GM23338 (cell line): ENCODE results near the gene LCN10. TPM values are rescaled to one million over a fixed set of nuclear protein-coding genes. Genes with fewer than 3 reads are reported as not detected.

ENCODE experiments used
- ATAC-seq: fragments of 200-7000 bp; cut with Tn5 transposase; 3 replicates; pipeline ENCODE4 v1.9.1; 2020
- DNase-seq: peaks from one replicate; pipeline ENCODE4 v3.0.0-alpha.2; 2015; ENCODE audit warnings: low spot score
- H2AFZ ChIP-seq: fragments of 200-600 bp; sonication (generic); 2 replicates; pipeline ENCODE4 v1.8.0; 2016; ENCODE audit warnings: antibody characterized with exemption, mild to moderate bottlenecking, moderate library complexity
- H3F3A ChIP-seq: fragments of 200-600 bp; sonication (generic); replicated peaks from 2 replicates; pipeline ENCODE4 v1.8.0; 2017; ENCODE audit warnings: antibody characterized with exemption, mixed run types, low read depth
- H3K27ac ChIP-seq: fragments of 200-600 bp; sonication (generic); 2 replicates; pipeline ENCODE4 v1.6.1; 2016; ENCODE audit warnings: low read depth
- H3K27me3 ChIP-seq: fragments of 200-600 bp; sonication (generic); 2 replicates; pipeline ENCODE4 v1.8.0; 2016; ENCODE audit warnings: mild to moderate bottlenecking, mixed run types, moderate library complexity; ENCODE audit not compliant: insufficient read depth
- H3K36me3 ChIP-seq: fragments of 200-600 bp; sonication (generic); 2 replicates; pipeline ENCODE4 v1.8.0; 2016; ENCODE audit warnings: mild to moderate bottlenecking; ENCODE audit not compliant: insufficient read depth
- H3K4me1 ChIP-seq: fragments of 200-600 bp; sonication (generic); 2 replicates; pipeline ENCODE4 v1.8.0; 2016; ENCODE audit warnings: mild to moderate bottlenecking, moderate library complexity; ENCODE audit not compliant: insufficient read depth
- H3K4me2 ChIP-seq: fragments of 200-600 bp; sonication (generic); 2 replicates; pipeline ENCODE4 v1.7.1; 2017; ENCODE audit warnings: mixed run types
- H3K4me3 ChIP-seq: fragments of 200-600 bp; sonication (generic); 2 replicates; pipeline ENCODE4 v1.6.1; 2016; ENCODE audit warnings: mixed run types
- H3K79me2 ChIP-seq: fragments of 200-600 bp; sonication (generic); replicated peaks from 2 replicates; pipeline ENCODE4 v1.8.0; 2017; ENCODE audit warnings: mild to moderate bottlenecking; ENCODE audit not compliant: insufficient read depth
- H3K9me2 ChIP-seq: fragments of 200-600 bp; sonication (generic); 2 replicates; pipeline ENCODE4 v1.8.0; 2017; ENCODE audit not compliant: insufficient read depth
- H4K20me1 ChIP-seq: fragments of 200-600 bp; sonication (generic); replicated peaks from 2 replicates; pipeline ENCODE4 v1.8.0; 2017; ENCODE audit warnings: mild to moderate bottlenecking; ENCODE audit not compliant: insufficient read depth
- H3K27ac Mint-ChIP-seq: 2 replicates; pipeline ENCODE4 v1.8.0; 2020; ENCODE audit warnings: inconsistent platforms, mild to moderate bottlenecking, moderate library complexity, mixed read lengths
- H3K27me3 Mint-ChIP-seq: 3 replicates; pipeline ENCODE4 v1.8.0; 2022; ENCODE audit warnings: low read depth, mild to moderate bottlenecking, moderate library complexity, mixed read lengths, inconsistent platforms; ENCODE audit not compliant: insufficient read depth, poor library complexity
- H3K36me3 Mint-ChIP-seq: 3 replicates; pipeline ENCODE4 v1.8.0; 2021; ENCODE audit warnings: low read depth, mild to moderate bottlenecking, inconsistent platforms, moderate library complexity, mixed read lengths
- H3K4me1 Mint-ChIP-seq: 3 replicates; pipeline ENCODE4 v1.8.0; 2020; ENCODE audit warnings: mild to moderate bottlenecking, inconsistent platforms, mixed read lengths
- H3K4me3 Mint-ChIP-seq: 3 replicates; pipeline ENCODE4 v1.8.0; 2021; ENCODE audit warnings: moderate library complexity, mild to moderate bottlenecking, inconsistent platforms, mixed read lengths
- H3K9me3 Mint-ChIP-seq: 3 replicates; pipeline ENCODE4 v1.8.0; 2020; ENCODE audit warnings: moderate library complexity, mild to moderate bottlenecking, inconsistent platforms, mixed read lengths
- CREB1 ChIP-seq: fragments of 250-450 bp; sonication (Bioruptor Pico); IDR thresholded peaks from 2 replicates; pipeline ENCODE4 v1.5.0; 2020; ENCODE audit warnings: low read depth, mild to moderate bottlenecking, moderate library complexity
- EZH2 ChIP-seq: fragments of 200-600 bp; sonication (generic); IDR thresholded peaks from one replicate; pipeline ENCODE4 v1.8.0; 2017; ENCODE audit warnings: antibody characterized with exemption, mild to moderate bottlenecking, low read depth; ENCODE audit not compliant: unreplicated experiment
- JUNB ChIP-seq: IDR thresholded peaks from one replicate; pipeline ENCODE4 v1.6.1; 2016; ENCODE audit warnings: antibody characterized with exemption; ENCODE audit not compliant: unreplicated experiment
- POLR2AphosphoS5 ChIP-seq: IDR thresholded peaks from 2 replicates; pipeline ENCODE4 v1.6.1; 2016; ENCODE audit warnings: antibody characterized with exemption, low read depth
- STAT1 ChIP-seq: IDR thresholded peaks from one replicate; pipeline ENCODE4 v1.6.1; 2016; ENCODE audit warnings: antibody characterized with exemption; ENCODE audit not compliant: unreplicated experiment
- ZNF114 ChIP-seq: fragments of 250-450 bp; sonication (Bioruptor Pico); IDR thresholded peaks from 2 replicates; pipeline ENCODE4 v1.5.0; 2020; ENCODE audit warnings: mild to moderate bottlenecking, moderate library complexity
- ZNF331 ChIP-seq: fragments of 250-450 bp; sonication (Bioruptor Pico); IDR thresholded peaks from 2 replicates; pipeline ENCODE4 v1.5.0; 2020; ENCODE audit warnings: low read depth, mild to moderate bottlenecking, moderate library complexity
- polyA plus RNA-seq: library from polyadenylated mRNA; unstranded; fragments of >200 nt; fragmentation: Nextera tagmentation; extraction: Ambion mirVana; gene quantifications from 2 replicates; pipeline ENCODE4 v1.2.1, GENCODE V29; 2016
- total RNA-seq: library from RNA; depleted of rRNA; stranded (reverse); fragments of >200 nt; shearing (Covaris generic); gene quantifications from 2 replicates; pipeline ENCODE4 v1.2.3, GENCODE V29; 2014
- TF ChIP-seq, protein P1 (sequence below): fragments of 250-450 bp; sonication (Bioruptor Pico); IDR thresholded peaks from 2 replicates; pipeline ENCODE4 v1.5.0; 2020; ENCODE audit warnings: mild to moderate bottlenecking, moderate library complexity

LCN10 gene
- total and polyA plus RNA-seq, 2 experiments from 2014 or later: 0.45 to 0.74 TPM

- peaks cover 21% of the 10 kb centered on the region for H3K4me1 Mint-ChIP-seq
- Histone ChIP-seq H3K36me3 (peaks cover 22% of the 10 kb centered on the region), H3K4me1 (peaks cover 9% of the 10 kb centered on the region; the same call in 1 of the 2 replicates), H2AFZ (no peak overlapping the region), H3K4me3 (no peak overlapping the region), H3K27me3 (peaks cover 14% of the 10 kb centered on the region), H3F3A (peaks cover 50% of the 10 kb centered on the region), H3K9me2 (no peaks in the 10 kb centered on the region), H3K27ac (no peak overlapping the region), H3K4me2 (no peak overlapping the region; the same call in 1 of the 2 replicates), H3K79me2 (peaks cover 26% of the 10 kb centered on the region), H4K20me1 (peaks cover 31% of the 10 kb centered on the region)
- DNase-seq (no peak), ATAC-seq (no peak)
- H3K36me3 Mint-ChIP-seq: peaks cover 50% of the 10 kb centered on the region
- H3K4me3 Mint-ChIP-seq: no peak overlapping the region; the same call in 2 of the 3 replicates
- H3K27me3 Mint-ChIP-seq: peaks cover 32% of the 10 kb centered on the region
- no peaks in the 10 kb centered on the region for H3K9me3 Mint-ChIP-seq
- TF ChIP-seq CREB1 (CRISPR knock-in tag) (no peak), ZNF114 (no peak), EZH2 (no peak), JUNB (no peak), POLR2AphosphoS5 (peak; percentile 32)
- TF ChIP-seq, protein P1, sequence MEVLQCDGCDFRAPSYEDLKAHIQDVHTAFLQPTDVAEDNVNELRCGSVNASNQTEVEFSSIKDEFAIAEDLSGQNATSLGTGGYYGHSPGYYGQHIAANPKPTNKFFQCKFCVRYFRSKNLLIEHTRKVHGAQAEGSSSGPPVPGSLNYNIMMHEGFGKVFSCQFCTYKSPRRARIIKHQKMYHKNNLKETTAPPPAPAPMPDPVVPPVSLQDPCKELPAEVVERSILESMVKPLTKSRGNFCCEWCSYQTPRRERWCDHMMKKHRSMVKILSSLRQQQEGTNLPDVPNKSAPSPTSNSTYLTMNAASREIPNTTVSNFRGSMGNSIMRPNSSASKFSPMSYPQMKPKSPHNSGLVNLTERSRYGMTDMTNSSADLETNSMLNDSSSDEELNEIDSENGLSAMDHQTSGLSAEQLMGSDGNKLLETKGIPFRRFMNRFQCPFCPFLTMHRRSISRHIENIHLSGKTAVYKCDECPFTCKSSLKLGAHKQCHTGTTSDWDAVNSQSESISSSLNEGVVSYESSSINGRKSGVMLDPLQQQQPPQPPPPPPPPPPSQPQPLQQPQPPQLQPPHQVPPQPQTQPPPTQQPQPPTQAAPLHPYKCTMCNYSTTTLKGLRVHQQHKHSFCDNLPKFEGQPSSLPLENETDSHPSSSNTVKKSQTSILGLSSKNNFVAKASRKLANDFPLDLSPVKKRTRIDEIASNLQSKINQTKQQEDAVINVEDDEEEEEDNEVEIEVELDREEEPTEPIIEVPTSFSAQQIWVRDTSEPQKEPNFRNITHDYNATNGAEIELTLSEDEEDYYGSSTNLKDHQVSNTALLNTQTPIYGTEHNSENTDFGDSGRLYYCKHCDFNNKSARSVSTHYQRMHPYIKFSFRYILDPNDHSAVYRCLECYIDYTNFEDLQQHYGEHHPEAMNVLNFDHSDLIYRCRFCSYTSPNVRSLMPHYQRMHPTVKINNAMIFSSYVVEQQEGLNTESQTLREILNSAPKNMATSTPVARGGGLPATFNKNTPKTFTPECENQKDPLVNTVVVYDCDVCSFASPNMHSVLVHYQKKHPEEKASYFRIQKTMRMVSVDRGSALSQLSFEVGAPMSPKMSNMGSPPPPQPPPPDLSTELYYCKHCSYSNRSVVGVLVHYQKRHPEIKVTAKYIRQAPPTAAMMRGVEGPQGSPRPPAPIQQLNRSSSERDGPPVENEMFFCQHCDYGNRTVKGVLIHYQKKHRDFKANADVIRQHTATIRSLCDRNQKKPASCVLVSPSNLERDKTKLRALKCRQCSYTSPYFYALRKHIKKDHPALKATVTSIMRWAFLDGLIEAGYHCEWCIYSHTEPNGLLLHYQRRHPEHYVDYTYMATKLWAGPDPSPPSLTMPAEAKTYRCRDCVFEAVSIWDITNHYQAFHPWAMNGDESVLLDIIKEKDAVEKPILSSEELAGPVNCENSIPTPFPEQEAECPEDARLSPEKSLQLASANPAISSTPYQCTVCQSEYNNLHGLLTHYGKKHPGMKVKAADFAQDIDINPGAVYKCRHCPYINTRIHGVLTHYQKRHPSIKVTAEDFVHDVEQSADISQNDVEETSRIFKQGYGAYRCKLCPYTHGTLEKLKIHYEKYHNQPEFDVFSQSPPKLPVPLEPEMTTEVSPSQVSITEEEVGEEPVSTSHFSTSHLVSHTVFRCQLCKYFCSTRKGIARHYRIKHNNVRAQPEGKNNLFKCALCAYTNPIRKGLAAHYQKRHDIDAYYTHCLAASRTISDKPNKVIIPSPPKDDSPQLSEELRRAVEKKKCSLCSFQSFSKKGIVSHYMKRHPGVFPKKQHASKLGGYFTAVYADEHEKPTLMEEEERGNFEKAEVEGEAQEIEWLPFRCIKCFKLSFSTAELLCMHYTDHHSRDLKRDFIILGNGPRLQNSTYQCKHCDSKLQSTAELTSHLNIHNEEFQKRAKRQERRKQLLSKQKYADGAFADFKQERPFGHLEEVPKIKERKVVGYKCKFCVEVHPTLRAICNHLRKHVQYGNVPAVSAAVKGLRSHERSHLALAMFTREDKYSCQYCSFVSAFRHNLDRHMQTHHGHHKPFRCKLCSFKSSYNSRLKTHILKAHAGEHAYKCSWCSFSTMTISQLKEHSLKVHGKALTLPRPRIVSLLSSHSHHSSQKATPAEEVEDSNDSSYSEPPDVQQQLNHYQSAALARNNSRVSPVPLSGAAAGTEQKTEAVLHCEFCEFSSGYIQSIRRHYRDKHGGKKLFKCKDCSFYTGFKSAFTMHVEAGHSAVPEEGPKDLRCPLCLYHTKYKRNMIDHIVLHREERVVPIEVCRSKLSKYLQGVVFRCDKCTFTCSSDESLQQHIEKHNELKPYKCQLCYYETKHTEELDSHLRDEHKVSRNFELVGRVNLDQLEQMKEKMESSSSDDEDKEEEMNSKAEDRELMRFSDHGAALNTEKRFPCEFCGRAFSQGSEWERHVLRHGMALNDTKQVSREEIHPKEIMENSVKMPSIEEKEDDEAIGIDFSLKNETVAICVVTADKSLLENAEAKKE (CRISPR knock-in tag): no peak
- no peak overlapping the region for H3K27ac Mint-ChIP-seq
Measured at GRCh38 chr9:136724772-136725171, 18.0 kb downstream of the LCN10 start.

DNA sequence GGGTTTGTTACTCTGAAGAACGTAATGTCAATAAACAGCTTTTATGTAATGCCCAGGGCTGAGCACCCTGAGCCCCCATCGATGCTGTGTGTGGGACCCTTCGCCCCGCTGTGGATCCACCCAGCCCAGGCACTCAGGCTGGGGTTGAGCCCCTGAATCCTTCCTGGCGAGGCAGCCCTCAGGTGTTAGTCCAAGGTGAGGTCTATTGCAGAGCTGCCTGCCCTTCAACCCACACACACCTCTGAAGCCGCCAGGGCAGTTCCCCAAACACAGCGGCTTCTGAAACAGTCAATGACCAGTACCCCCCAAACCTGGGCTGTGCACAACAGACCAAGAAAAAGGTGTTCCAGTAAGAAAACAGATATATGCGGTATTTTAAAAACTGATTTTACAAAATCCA lies 18.8 kb downstream of the LCN10 start:
- H3K4me1 ChIP-seq: peaks cover 9% of the 10 kb centered on the region; the same call in 1 of the 2 replicates
- H3K9me3 Mint-ChIP-seq: no peaks in the 10 kb centered on the region
- no peak overlapping the region for H3K4me3 ChIP-seq
- H3K27me3 Mint-ChIP-seq: peaks cover 33% of the 10 kb centered on the region
- H3K27me3 ChIP-seq: peaks cover 6% of the 10 kb centered on the region
- peaks cover 22% of the 10 kb centered on the region for H3K36me3 ChIP-seq
- peaks cover 26% of the 10 kb centered on the region for H3K79me2 ChIP-seq
- H3K9me2 ChIP-seq: no peaks in the 10 kb centered on the region
- peaks cover 50% of the 10 kb centered on the region for H3F3A ChIP-seq
- H3K4me2 ChIP-seq: no peak overlapping the region
- H3K4me1 Mint-ChIP-seq: peaks cover 21% of the 10 kb centered on the region
- no peak overlapping the region for H2AFZ ChIP-seq
- H3K27ac ChIP-seq: no peak overlapping the region; the same call in 1 of the 2 replicates
- no peak overlapping the region for H3K27ac Mint-ChIP-seq
- H4K20me1 ChIP-seq: peaks cover 31% of the 10 kb centered on the region
- ATAC-seq (no peak), DNase-seq (no peak)
- peak overlapping the region; percentile 10; the same call in 1 of the 3 replicates for H3K4me3 Mint-ChIP-seq
- peaks cover 50% of the 10 kb centered on the region for H3K36me3 Mint-ChIP-seq
- TF ChIP-seq POLR2AphosphoS5 (no peak), ZNF331 (CRISPR knock-in tag) (no peak), STAT1 (no peak), CREB1 (CRISPR knock-in tag) (no peak)
